Measurements from ENCODE around the gene CNTN4. TPM values are rescaled to one million over a fixed set of nuclear protein-coding genes. Genes with fewer than 3 reads are reported as not detected.

Gene CNTN4
- total RNA-seq, 1 experiment from 2014 or later: 1.6 TPM

GRCh38 chr3:2686816-2687502, 588.3 kb downstream of the CNTN4 start:
- no peaks in the 10 kb centered on the region; the same call in 1 of the 2 replicates for H3K27me3 Mint-ChIP-seq (ENCODE audit: low read depth)
- no peak for TF ChIP-seq CTCF (conservative IDR thresholded peaks at IDR 0.05)
- Histone ChIP-seq H3K79me2 (ENCODE audit: insufficient read depth, low read length) (no peaks in the 10 kb centered on the region), H3K27me3 (ENCODE audit: insufficient read depth, low read length) (no peaks in the 10 kb centered on the region; the same call in 1 of the 2 replicates), H3K4ac (ENCODE audit: low read depth, low read length) (no peak overlapping the region), H2BK120ac (ENCODE audit: low read depth, low read length, poor library complexity, severe bottlenecking) (no peak overlapping the region), H3K79me1 (ENCODE audit: insufficient read depth, low read depth, low read length, poor library complexity, severe bottlenecking) (no peaks in the 10 kb centered on the region), H3K27ac (ENCODE audit: insufficient read length, low read depth, low read length) (no peak overlapping the region), H4K91ac (ENCODE audit: insufficient read length, low read depth, low read length) (no peak overlapping the region), H3K14ac (ENCODE audit: insufficient read depth, low read length) (no peak overlapping the region; the same call in 1 of the 2 replicates), H4K8ac (replicated peaks; ENCODE audit: insufficient read length, low read depth, low read length) (no peak overlapping the region), H3K4me1 (ENCODE audit: insufficient read depth, low read length) (peaks cover 8% of the 10 kb centered on the region), H2BK15ac (ENCODE audit: low read depth, low read length) (no peak overlapping the region), H4K20me1 (ENCODE audit: control insufficient read depth, insufficient read depth, insufficient read length) (no peaks in the 10 kb centered on the region), H3K9ac (ENCODE audit: extremely low read depth, insufficient read length, low read length) (no peak overlapping the region), H2BK5ac (ENCODE audit: insufficient read length, low read length) (no peak overlapping the region), H3K18ac (ENCODE audit: insufficient read length, low read depth, low read length) (no peak overlapping the region), H3K4me2 (ENCODE audit: insufficient read depth, insufficient read length, low read length) (peak overlapping the region; percentile 8), H3K9me3 (ENCODE audit: control insufficient read depth, low read depth, low read length) (no peaks in the 10 kb centered on the region), H3K56ac (ENCODE audit: insufficient read length, low read depth, low read length) (no peak overlapping the region), H2BK20ac (ENCODE audit: low read depth, low read length, poor library complexity, severe bottlenecking) (no peak overlapping the region), H3K23me2 (ENCODE audit: insufficient read length, low read depth, low read length, poor library complexity, severe bottlenecking) (no peaks in the 10 kb centered on the region), H3K23ac (ENCODE audit: insufficient read length, low read depth, low read length) (no peak overlapping the region), H2AK5ac (ENCODE audit: insufficient read length, low read length) (no peak overlapping the region), H2AFZ (ENCODE audit: low read length) (no peak overlapping the region), H2BK12ac (ENCODE audit: insufficient read length, low read depth, low read length) (no peak overlapping the region), H4K5ac (ENCODE audit: insufficient read length, low read depth, low read length) (no peak overlapping the region), H3T11ph (ENCODE audit: low read length) (no peak overlapping the region)
- H3K9me3 Mint-ChIP-seq: no peaks in the 10 kb centered on the region
- H3K27ac Mint-ChIP-seq: peak overlapping the region in 2 of 3 experiments; percentile 18 to 66; a peak in 3 of 7 replicates
- no peaks in the 10 kb centered on the region for H3K36me3 Mint-ChIP-seq (ENCODE audit: insufficient read depth in 1 of 3, low read depth in 3 of 3)
- no CpG with 5 or more reads among the region's 4 CpGs for WGBS (ENCODE audit: extremely low coverage, insufficient read length, low lambda C conversion rate)
- DNase-seq: no peak
- no peak overlapping the region for H3K4me3 Mint-ChIP-seq
- peaks cover 48 to 51% of the 10 kb centered on the region in 2 experiments for H3K4me1 Mint-ChIP-seq

Measured in H9 (cell line).